ENCODE results near the gene PRXL2A.
A peak's percentile ranks its signal among the peaks of the same experiment; 100 is the strongest.

The PRXL2A gene

GRCh38 chr10:80437227-80437626 lies 28.9 kb downstream of the PRXL2A start:
- no peak for DNase-seq
- intact Hi-C loops (cut with DNase I) = no loop called here

GRCh38 chr10:80441831-80442230 lies 33.5 kb downstream of the PRXL2A start:
- intact Hi-C loops (cut with DNase I) = no loop called here

GRCh38 chr10:80442879-80443278 lies 34.5 kb downstream of the PRXL2A start:
- DNase-seq = no peak
- intact Hi-C loops (cut with DNase I) = no loop called here

More at GRCh38 chr10:80441831-80442230, 33.5 kb downstream of the PRXL2A start:
- no peak for DNase-seq

GRCh38 chr10:80443531-80443974 lies 35.2 kb downstream of the PRXL2A start:
- intact Hi-C loops (cut with DNase I) = no loop called here
- DNase-seq = peak in 4 of 42 donors; percentile 25 to 59 (median 44)

GRCh38 chr10:80444124-80444523 lies 35.8 kb downstream of the PRXL2A start:
- no peak for DNase-seq
- intact Hi-C loops (cut with DNase I) = no loop called here

- intact Hi-C loops (cut with DNase I) = no loop called here
- DNase-seq = peak; percentile 56 to 91 (median 77)
These were observed 36.4 kb downstream of the PRXL2A start for GRCh38 chr10:80444646-80445319.

GRCh38 chr10:80447436-80448190 lies 39.3 kb downstream of the PRXL2A start:
- intact Hi-C loops (cut with DNase I) = loop anchor here (2.0 kb wide), 1 partner anchor 57 kb away; no protein-coding TSS in a partner anchor
- DNase-seq = no peak

- intact Hi-C loops (cut with DNase I) = no loop called here
- peak in 22 of 42 donors; percentile 42 to 85 (median 56) for DNase-seq
These were observed 40.0 kb downstream of the PRXL2A start for GRCh38 chr10:80448209-80448942.

GRCh38 chr10:80449520-80449919 lies 41.2 kb downstream of the PRXL2A start:
- intact Hi-C loops (cut with DNase I) = no loop called here

GRCh38 chr10:80451132-80451531 lies 42.8 kb downstream of the PRXL2A start:
- no peak for DNase-seq
- intact Hi-C loops (cut with DNase I) = no loop called here

More at GRCh38 chr10:80449520-80449919, 41.2 kb downstream of the PRXL2A start:
- DNase-seq = no peak

- intact Hi-C loops (cut with DNase I) = no loop called here
- no peak for DNase-seq
These were observed 43.7 kb downstream of the PRXL2A start for GRCh38 chr10:80452069-80452468.

GRCh38 chr10:80452640-80453039 lies 44.3 kb downstream of the PRXL2A start:
- intact Hi-C loops (cut with DNase I) = no loop called here
- DNase-seq = no peak

GRCh38 chr10:80453056-80453841 lies 44.9 kb downstream of the PRXL2A start:
- intact Hi-C loops (cut with DNase I) = no loop called here
- no peak for DNase-seq

- DNase-seq = peak in 41 of 42 donors; percentile 51 to 87 (median 73)
- intact Hi-C loops (cut with DNase I) = no loop called here
These were observed 45.6 kb downstream of the PRXL2A start, which contains the start of gene TSPAN14 for GRCh38 chr10:80453842-80454512. Gene TSPAN14 (plus strand): TSS chr10:80454310. CDS start chr10:80489234, 34,924 bp downstream.

- peak in 11 of 42 donors; percentile 17 to 56 (median 42) for DNase-seq
- intact Hi-C loops (cut with DNase I) = no loop called here
These were observed 46.4 kb downstream of the PRXL2A start for GRCh38 chr10:80454513-80455460.

GRCh38 chr10:80455461-80456349 lies 47.4 kb downstream of the PRXL2A start:
- intact Hi-C loops (cut with DNase I) = no loop called here
- no peak for DNase-seq

Data from head of caudate nucleus (tissue), 42 donors.